Activated naive CD4-positive, alpha-beta T cell treated with anti-CD3 and anti-CD28 coated beads, Interleukin-2, amount 50 U/mL, for 72 hours (primary cell): ENCODE measurements around the gene FUOM. TPM values are rescaled to one million over a fixed set of nuclear protein-coding genes. Genes with fewer than 3 reads are reported as not detected.

Experiments used
- ATAC-seq, 2 donors: fragments of 150-1000 bp; cut with Tn5 transposase; 2 replicates each; pipeline ENCODE4 v1.10.0; 2021; ENCODE audit warnings: mild to moderate bottlenecking in 2 of 2, moderate library complexity in 2 of 2
- DNase-seq, 2 donors: peaks; one replicate each; pipeline ENCODE4 v3.0.0; 2021 to 2022; ENCODE audit warnings: low spot score in 2 of 2
- H3K27ac Mint-ChIP-seq, 2 donors: one replicate each; pipeline ENCODE4 v1.8.0; 2022; ENCODE audit warnings: mild to moderate bottlenecking in 2 of 2, mixed read lengths in 2 of 2
- H3K36me3 Mint-ChIP-seq, 2 donors: one replicate each; pipeline ENCODE4 v1.8.0; 2022; ENCODE audit warnings: mixed read lengths in 2 of 2
- H3K9me3 Mint-ChIP-seq, 2 donors: one replicate each; pipeline ENCODE4 v1.8.0; 2022; ENCODE audit warnings: mixed read lengths in 2 of 2
- total RNA-seq, 2 donors: library from RNA; stranded (reverse); gene quantifications; one replicate each; pipeline ENCODE4 v1.2.3, GENCODE V29; 2022

FUOM gene
- total RNA-seq, 2 donors from 2014 or later = 24.1 to 24.2 TPM

DNA sequence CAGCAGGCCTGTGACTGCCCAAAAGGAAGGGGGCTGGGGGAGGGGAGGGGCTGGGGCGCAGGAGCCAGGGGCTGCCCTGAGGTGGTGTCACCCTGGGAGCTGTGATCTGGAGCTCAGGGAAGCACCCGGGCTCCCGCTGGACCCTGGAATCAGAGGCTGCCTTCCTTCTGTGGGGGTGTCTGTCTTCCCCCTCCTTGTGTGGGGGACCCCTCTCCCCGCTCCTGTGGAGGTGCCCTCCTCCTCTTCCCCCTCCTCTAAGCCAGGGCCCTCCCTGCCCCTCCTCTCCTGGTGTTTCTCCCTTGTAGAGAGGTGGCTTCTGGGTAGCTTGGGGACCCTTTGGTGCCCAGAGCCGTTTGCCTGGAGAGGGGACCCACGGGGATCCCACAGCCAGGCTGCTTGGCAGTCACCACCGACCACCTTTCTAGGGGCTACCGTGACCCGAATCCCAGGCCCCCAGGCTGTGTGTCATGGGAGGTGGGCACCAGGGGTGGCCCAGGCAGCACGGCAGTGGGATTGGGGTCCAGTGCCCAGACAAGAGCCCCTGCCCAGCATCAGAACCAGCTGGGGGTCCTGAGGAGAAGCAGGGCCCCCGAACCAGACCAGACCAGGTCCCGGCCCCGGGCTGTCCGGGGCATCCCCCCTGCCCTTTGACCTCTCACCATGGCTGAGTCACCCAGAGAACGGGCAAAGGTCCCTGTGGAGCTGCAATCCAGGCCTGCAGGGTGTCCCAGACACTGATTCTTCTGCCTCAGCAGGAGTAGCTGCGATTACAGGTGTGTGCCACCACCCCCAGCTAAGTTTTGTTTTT lies 9.9 kb downstream of the FUOM start:
- H3K9me3 Mint-ChIP-seq = no peaks in the 10 kb centered on the region
- no peak overlapping the region for H3K27ac Mint-ChIP-seq
- ATAC-seq (no peak), DNase-seq (no peak)
- H3K36me3 Mint-ChIP-seq = no peaks in the 10 kb centered on the region

DNA sequence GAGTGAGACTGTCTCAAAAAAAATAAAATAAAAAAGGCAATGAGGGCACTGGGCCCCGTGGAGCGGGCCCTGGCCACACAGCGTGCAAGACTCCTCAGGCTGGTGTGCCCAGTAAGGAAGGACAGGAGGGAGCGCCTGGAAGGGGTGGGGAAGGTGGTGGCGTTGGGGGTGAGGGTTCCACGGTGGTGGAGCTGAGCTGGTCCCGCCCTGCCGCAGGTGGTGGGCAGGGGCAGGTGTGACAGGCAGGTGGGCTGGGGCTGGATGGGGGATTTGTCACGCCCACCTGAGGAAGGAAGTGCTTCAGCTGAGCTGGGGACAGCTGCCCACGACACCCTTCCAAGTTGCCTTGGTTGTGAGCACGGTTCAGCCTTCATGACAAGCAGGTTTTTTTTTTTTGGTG lies 11.4 kb downstream of the FUOM start:
- no peak overlapping the region for H3K27ac Mint-ChIP-seq
- H3K9me3 Mint-ChIP-seq = no peaks in the 10 kb centered on the region
- no peaks in the 10 kb centered on the region for H3K36me3 Mint-ChIP-seq
- ATAC-seq (no peak), DNase-seq (no peak)

DNA sequence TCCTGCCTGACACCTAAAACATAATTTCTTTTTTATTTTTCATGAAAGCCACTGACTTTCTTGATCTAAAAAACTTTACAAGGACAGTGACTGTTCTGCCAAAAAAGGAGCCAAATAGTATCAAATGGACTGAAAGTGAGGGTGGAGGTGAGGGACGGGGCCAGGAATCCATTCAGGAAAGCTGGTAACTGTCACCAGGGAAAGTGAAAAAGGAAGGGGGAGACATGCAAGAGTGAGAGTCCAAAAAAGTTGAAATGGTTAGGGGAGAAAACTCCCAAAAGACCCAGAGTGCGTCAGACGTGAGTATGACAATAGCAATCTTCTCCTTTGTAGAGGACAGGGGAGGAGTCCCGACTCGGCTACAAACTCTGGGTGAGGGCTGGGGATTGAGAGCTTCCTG lies 13.6 kb downstream of the FUOM start:
- no peak for DNase-seq
- Mint-ChIP-seq H3K9me3 (no peaks in the 10 kb centered on the region), H3K27ac (no peak overlapping the region), H3K36me3 (no peaks in the 10 kb centered on the region)
- ATAC-seq = no peak

DNA sequence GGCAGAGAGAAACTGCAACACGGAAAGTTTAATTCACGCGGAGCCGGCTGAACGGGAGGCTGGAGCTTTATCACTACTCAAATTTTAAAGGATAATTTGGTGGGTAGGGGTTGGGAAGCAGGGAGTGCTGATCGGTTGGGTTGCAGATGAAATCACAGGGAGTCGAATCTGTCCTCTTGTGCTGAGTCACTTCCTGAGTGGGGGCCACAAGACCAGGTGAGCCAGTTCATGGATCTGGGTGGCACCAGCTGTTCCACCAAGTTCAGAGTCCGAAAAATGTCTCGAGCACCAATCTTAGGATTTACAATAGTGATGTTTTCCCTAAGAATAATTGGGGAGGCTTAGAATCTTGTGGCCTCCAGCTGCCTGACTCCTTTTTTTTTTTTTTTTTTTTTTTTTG lies 14.3 kb downstream of the FUOM start:
- H3K36me3 Mint-ChIP-seq = no peaks in the 10 kb centered on the region
- DNase-seq (no peak), ATAC-seq (no peak)
- H3K9me3 Mint-ChIP-seq = no peaks in the 10 kb centered on the region
- no peak overlapping the region for H3K27ac Mint-ChIP-seq

DNA sequence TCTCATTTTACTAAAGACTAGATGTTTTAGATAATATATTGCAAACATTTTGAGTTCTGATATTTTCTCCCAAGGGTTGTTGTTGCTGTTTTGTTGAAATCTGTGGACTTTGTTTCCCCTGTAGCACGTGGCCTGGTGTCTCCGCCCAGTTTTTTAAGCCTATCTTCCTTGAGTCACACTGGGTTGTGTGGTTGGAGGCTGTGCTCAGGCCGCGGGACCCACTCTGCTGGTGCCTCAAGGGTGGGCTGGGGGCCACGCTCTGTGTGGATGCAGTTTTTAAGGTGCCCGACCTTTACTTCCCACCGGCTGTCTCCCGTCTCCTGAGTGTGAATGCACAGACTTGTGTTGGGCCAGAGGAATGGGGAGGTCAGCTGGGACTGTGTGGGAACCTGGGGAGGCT lies 14.9 kb downstream of the FUOM start:
- no peaks in the 10 kb centered on the region for H3K36me3 Mint-ChIP-seq
- DNase-seq = no peak
- H3K9me3 Mint-ChIP-seq = no peaks in the 10 kb centered on the region
- H3K27ac Mint-ChIP-seq = no peak overlapping the region
- ATAC-seq = no peak

DNA sequence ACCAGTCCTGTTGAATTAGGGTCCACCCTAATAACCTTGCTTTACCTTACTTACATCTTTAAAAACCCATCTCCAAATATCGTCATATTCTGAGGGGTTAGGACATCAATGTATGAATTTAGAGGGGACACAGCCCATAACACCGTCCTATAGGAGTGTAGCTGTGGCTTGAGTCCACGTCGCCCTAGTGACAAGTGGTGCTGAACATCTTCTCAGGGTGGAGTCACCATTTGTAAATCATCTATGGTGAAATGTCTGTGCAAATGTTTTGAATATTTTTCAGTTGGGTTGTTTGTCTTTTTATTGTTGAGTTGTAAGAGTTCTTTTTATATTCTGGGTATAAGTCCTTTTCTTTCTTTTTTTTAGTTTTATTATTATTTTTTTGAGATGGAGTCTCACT lies 15.8 kb downstream of the FUOM start:
- Mint-ChIP-seq H3K36me3 (no peaks in the 10 kb centered on the region), H3K9me3 (no peaks in the 10 kb centered on the region), H3K27ac (no peak overlapping the region)
- DNase-seq = no peak
- ATAC-seq = no peak

DNA sequence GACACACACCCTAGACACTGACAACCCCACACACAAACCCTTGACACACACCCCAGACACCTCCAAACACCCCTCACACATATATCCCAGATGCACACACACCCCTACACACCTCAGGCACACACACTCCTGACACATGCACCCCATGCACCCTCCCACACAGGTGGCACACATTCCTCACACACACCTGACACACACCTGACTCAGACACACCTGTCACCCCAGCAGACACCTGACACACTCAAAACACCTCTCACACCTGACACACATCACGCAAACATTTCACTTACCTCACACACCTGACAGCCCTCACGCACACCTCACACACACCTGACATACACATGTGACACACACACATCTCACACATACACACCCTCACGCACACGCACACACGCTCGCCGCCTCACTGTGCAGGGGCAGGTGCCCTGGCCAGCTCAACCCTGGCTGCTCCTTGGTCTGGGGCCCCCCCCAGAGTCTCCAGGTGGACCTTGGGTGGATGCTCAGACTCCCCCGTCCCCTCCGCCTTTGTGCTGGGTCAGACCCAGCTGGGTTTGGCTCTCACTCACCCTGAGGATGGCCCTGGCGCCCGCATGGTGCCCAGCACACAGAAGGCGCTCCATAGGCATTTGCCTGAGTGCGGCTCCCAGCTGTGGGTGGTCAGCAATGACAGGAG lies 18.0 kb downstream of the FUOM start:
- DNase-seq (no peak), ATAC-seq (no peak)
- Mint-ChIP-seq H3K27ac (no peak overlapping the region), H3K36me3 (no peaks in the 10 kb centered on the region), H3K9me3 (no peaks in the 10 kb centered on the region)

DNA sequence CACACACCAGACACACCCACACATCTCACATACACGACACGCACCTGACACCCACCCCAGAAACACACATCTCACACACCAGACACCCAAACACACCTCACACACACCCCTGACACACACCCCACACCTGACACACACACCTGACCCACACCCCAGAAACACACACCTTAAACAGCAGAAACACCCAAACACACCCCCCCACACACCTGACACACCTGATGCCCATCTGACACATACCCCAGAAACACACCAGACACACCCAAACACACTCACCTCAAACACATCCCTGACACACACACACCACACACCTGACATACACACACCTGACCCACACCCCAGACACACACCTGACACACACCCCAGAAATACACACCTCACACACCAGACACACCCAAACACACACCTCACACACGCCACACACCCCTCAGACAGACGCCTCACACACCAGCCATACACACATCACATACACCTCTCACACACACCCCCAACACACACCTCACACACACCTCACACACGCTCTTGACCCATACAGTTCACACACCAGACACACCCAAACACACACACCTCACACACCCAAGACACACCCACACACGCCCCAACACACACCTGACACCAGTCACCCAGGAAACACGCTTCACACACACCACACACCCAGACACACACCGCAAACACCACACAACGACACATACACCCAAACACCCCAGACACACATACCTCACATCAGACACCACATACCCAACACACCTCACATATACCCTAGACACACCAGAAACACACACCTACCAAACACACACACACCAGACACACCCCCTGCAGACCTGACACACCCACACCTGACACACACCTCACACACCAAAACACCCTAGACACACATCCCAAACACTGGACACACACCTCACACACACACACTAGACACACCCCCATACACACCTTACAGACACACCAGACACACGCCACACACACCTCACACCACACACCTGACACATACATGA lies 19.4 kb downstream of the FUOM start:
- Mint-ChIP-seq H3K27ac (no peak overlapping the region), H3K36me3 (no peaks in the 10 kb centered on the region), H3K9me3 (no peaks in the 10 kb centered on the region)
- ATAC-seq (no peak), DNase-seq (no peak)

DNA sequence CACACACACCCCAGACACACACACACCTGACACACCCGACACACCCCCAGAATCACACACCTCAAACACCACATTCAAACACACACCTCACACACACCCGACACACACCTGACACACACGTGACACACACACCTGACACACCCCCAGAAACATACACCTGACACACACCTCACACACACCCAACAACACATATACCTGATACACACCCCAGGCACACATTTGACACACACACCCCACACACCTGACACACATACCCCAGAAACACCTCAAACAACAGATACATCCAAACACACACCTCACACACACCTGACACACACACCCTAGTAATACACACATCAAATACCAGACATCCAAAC lies 20.5 kb downstream of the FUOM start:
- no peak overlapping the region for H3K27ac Mint-ChIP-seq
- ATAC-seq = no peak
- no peaks in the 10 kb centered on the region for H3K36me3 Mint-ChIP-seq
- no peak for DNase-seq
- no peaks in the 10 kb centered on the region for H3K9me3 Mint-ChIP-seq

DNA sequence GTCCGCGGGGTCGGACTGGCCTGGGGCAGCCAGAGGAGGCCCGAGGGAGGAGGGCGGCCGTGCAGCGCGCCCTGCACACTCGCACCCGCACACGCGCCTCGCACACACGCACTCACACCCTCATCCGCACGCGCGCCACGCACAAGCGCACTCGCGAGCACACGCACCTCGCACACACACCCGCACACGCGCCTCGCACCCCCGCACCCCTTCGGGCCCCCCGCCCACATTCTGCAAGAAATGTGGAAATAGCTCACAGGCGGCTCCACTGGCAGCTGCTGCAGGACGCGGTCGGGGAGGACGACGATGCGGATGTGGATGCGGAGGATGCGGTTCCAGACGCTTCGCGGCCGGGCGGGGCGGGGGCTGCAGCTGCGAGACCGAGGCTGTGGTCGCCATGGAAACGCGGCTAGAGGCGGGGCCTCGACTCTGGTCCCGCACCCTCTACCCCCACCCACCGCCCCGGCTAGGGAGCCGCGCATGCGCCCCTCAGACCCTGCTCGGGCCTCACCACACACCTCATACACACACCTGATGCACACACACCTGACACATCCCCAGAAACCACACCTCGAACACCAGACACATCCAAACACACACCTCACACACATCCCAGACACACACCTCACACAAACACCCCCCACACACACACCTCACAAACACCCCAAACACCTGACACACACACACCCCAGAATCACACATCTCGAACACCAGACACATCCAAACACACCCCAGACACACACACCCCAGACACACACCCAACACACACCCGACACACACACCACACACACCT lies 21.0 kb downstream of the FUOM start, which contains the start of gene CALY:
Gene CALY, minus strand, starts transcription at position 320 of the 793 bp plus-strand sequence. CDS start 7,907 bp downstream, outside the sequence.
- peak; percentile 59 to 69 for ATAC-seq
- peak; percentile 61 to 67 for DNase-seq
- H3K9me3 Mint-ChIP-seq = no peaks in the 10 kb centered on the region
- no peaks in the 10 kb centered on the region for H3K36me3 Mint-ChIP-seq
- no peak within 1 kb of the TSS for H3K27ac Mint-ChIP-seq

DNA sequence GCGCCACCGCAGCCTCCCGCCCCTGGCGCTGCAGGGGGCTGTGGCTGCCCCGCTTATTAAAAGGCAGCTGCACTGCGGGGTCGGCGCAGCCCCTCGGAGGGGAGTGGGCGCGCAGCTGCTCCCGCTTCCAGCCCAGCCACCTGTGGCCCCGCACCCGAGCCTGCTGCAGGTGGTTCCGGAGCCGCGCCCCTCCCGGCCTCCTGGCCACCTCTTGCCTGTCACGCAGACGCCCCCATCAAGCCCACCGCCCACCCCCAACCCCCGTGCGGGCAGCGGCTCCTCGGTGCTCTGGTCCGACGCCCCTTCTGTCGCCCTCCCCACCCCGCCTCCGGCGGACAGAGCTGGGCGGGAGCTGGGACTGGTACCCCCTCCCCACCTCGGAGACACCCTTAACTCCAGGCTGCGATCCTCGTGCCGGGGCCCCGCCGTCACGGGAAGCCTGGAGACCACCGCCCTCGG lies 21.7 kb downstream of the FUOM start:
- H3K27ac Mint-ChIP-seq = no peak overlapping the region
- ATAC-seq = no peak
- H3K36me3 Mint-ChIP-seq = no peaks in the 10 kb centered on the region
- no peak for DNase-seq
- no peaks in the 10 kb centered on the region for H3K9me3 Mint-ChIP-seq

DNA sequence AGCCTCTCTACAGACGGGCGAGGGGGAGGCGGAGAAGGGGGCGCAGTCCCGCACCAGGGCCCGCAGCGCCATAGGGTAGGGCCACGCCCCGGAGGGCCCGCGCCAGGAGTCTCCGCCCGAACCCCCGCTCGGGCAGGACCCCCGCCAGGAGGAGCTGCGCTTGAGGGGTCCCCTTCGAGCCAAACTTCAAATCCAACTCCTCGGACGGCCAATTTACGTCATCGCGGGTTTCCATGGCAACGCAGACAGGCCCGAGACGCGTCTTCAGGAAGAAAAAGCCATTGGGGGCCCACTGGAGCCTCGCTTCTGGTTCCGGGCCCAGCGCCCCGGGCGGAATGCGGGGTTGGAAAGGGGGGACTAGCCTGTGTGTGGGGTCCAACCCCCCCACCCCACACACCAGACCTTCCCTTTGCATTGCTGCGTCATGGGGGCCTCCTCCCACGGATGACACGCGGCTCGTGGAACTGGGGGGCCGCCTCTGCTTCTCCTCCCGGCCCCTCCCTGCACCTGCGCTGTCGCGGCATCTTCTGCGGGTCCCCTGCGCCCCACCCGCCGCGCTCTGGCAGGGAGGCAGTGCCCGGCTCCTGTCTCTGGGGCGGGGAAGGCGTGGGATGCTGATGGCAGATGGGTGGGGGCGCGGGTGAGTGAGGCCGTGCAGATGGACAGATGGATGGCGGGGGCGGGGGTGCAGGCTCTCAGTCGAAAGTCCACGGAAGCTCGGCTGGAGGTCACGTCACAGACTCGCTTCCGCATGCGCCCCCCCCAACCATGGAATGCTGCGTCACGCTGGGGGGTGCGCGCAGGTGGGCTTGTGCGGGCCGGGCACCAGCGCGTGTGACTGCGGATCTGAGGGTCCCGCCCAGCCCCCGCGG lies 22.3 kb downstream of the FUOM start:
- peak in 1 of 2 donors; percentile 63 for DNase-seq
- Mint-ChIP-seq H3K27ac (no peak overlapping the region), H3K36me3 (no peaks in the 10 kb centered on the region), H3K9me3 (no peaks in the 10 kb centered on the region)
- ATAC-seq = peak; percentile 36 to 59

DNA sequence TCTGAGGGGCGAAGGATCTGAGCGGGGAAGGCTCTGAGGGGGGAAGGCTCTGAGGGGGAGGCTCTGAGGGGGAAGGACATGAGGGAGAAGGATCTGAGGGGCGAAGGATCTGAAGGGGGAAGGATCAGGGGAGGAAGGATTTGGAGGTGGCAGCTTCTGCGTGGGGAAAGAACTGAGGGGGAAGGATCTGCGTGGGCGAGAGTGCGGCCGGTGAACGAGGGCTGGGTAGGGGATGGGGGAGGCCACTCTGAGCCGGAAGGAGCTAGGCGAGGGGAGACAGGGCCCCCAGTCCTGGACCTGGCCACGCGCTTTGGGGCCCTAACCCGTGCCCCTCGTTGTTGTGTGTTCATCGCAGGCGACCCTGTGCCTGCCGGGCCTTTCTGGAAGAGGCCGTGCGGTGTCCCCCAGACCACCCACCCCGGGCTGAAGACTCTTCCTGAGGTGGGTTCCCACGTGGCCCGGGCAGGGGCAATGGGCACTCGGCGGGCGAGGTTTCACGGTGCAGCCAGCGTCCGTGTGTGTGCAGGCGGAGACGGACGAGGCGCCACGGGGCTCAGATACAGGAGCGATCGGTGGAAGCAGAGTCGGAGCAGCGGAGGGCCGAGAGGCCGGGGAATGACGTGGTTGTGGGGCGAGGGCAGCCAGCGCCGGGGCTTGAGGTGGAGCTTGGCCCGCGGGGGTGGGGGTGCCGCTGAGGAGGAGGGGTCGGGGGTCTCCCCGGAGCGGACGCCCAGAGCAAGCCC lies 23.1 kb downstream of the FUOM start:
- DNase-seq (no peak), ATAC-seq (peak; percentile 13 to 40)
- H3K36me3 Mint-ChIP-seq = no peaks in the 10 kb centered on the region
- no peak overlapping the region for H3K27ac Mint-ChIP-seq
- H3K9me3 Mint-ChIP-seq = no peaks in the 10 kb centered on the region

DNA sequence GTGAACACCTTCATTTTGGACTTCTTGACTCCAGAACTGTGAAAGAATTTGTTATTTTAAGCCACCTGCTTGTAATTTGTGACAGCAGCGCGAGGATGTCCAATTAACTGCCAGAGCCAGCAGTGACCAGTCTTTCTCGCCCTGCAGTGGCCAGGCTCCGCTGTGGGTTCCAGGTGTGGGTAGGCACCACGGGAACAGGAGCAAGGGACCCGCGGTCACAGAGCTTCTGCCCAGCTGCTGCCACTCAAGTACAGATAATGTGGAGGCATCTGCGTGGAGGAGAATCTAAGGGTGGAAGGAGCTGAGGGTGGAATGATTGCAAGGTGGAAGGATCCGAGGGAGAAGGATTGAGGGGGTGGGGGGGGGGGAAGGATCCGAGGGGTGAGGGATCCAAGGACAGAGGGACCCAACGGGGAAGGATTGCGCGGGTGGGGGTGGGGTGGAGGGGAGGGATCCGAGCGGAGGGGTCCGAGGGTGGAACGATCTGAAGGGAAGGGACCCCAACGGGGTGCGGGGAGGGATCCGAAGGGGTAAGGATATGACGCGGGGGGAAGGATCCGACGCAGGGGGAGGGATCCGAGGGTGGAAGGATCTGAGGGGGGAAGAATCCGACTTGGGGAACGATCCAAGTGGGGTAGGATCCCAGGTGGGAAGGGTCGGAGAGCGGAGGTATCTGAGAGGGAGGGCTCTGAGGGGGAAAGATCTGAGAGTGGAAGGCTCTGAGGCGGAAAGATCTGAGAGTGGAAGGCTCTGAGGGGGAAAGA lies 24.7 kb downstream of the FUOM start:
- DNase-seq = no peak
- H3K36me3 Mint-ChIP-seq = no peaks in the 10 kb centered on the region
- H3K9me3 Mint-ChIP-seq = no peaks in the 10 kb centered on the region
- no peak overlapping the region for H3K27ac Mint-ChIP-seq
- ATAC-seq = no peak
